HFFc6 (cell line): Measurements from ENCODE around the gene GALNT18. TPM values are rescaled to one million over a fixed set of nuclear protein-coding genes. Genes with fewer than 3 reads are reported as not detected.
"Not testable (repeated sequence)": the region's sequence is repeated elsewhere in the genome, so short reads cannot be mapped to it uniquely, and the experiment has no call there.

Experiments
- DNase-seq: peaks from one replicate; pipeline ENCODE4 v3.0.0-alpha.2; 2018
- H3K27ac Mint-ChIP-seq: 2 replicates; pipeline ENCODE4 v1.8.0; 2020; ENCODE audit warnings: mild to moderate bottlenecking, mixed read lengths
- H3K27me3 Mint-ChIP-seq: 2 replicates; pipeline ENCODE4 v1.8.0; 2021; ENCODE audit warnings: mild to moderate bottlenecking, moderate library complexity, mixed read lengths; ENCODE audit not compliant: insufficient read depth
- H3K36me3 Mint-ChIP-seq: 2 replicates; pipeline ENCODE4 v1.8.0; 2021; ENCODE audit warnings: low read depth, mixed read lengths
- H3K4me1 Mint-ChIP-seq: 2 replicates; pipeline ENCODE4 v1.8.0; 2020; ENCODE audit warnings: low read depth, mixed read lengths
- H3K4me3 Mint-ChIP-seq: 2 replicates; pipeline ENCODE4 v1.8.0; 2020; ENCODE audit warnings: mild to moderate bottlenecking, moderate library complexity, mixed read lengths
- H3K9me3 Mint-ChIP-seq: 2 replicates; pipeline ENCODE4 v1.8.0; 2020; ENCODE audit warnings: mild to moderate bottlenecking, mixed read lengths
- CTCF ChIP-seq: fragments of 200-600 bp; sonication (generic); IDR thresholded peaks from 2 replicates; pipeline ENCODE4 v1.5.0; 2021; ENCODE audit warnings: antibody characterized with exemption, mild to moderate bottlenecking
- total RNA-seq, 6 experiments: library from RNA; stranded (reverse); fragmentation: NEBNext Ultra II Directional; extraction: Animal tissue kit (Norgen Biotek cat#: 25700); gene quantifications; 2 replicates in 1 of 6; 3 replicates in 5 of 6; pipeline ENCODE4 v1.2.3, GENCODE V29; 2021

GALNT18 gene
- total RNA-seq, 6 experiments from 2014 or later: 2.7 to 13.7 (median 12.4) TPM

- H3K27me3 Mint-ChIP-seq: peaks cover 10% of the 10 kb centered on the region; the same call in 1 of the 2 replicates
- no peak for DNase-seq
- no peaks in the 10 kb centered on the region for H3K9me3 Mint-ChIP-seq
- no peak for TF ChIP-seq CTCF
- H3K36me3 Mint-ChIP-seq: peaks cover 9% of the 10 kb centered on the region; the same call in 1 of the 2 replicates
- H3K27ac Mint-ChIP-seq: peak overlapping the region; percentile 59; the same call in 1 of the 2 replicates
- H3K4me3 Mint-ChIP-seq: no peak overlapping the region
- peaks cover 61% of the 10 kb centered on the region for H3K4me1 Mint-ChIP-seq
These were observed 167.1 kb downstream of the GALNT18 start for GRCh38 chr11:11454671-11455223.

- peaks cover 72% of the 10 kb centered on the region for H3K4me1 Mint-ChIP-seq
- peaks cover 5% of the 10 kb centered on the region; the same call in 1 of the 2 replicates for H3K27me3 Mint-ChIP-seq
- peaks cover 15% of the 10 kb centered on the region for H3K36me3 Mint-ChIP-seq
- H3K4me3 Mint-ChIP-seq: peak overlapping the region; percentile 50; the same call in 1 of the 2 replicates
- DNase-seq: peak; percentile 20
- no peaks in the 10 kb centered on the region for H3K9me3 Mint-ChIP-seq
- peak; percentile 23 for TF ChIP-seq CTCF
- peak overlapping the region; percentile 77 for H3K27ac Mint-ChIP-seq
These were observed 170.3 kb downstream of the GALNT18 start for GRCh38 chr11:11451501-11452005.

GRCh38 chr11:11450744-11451362, 171.0 kb downstream of the GALNT18 start:
- Mint-ChIP-seq H3K27me3 (peaks cover 3% of the 10 kb centered on the region; the same call in 1 of the 2 replicates), H3K36me3 (peaks cover 15% of the 10 kb centered on the region), H3K9me3 (no peaks in the 10 kb centered on the region), H3K4me3 (no peak overlapping the region; the same call in 1 of the 2 replicates), H3K4me1 (peaks cover 72% of the 10 kb centered on the region), H3K27ac (peak overlapping the region; percentile 77)
- TF ChIP-seq CTCF: no peak
- DNase-seq: peak; percentile 84

- no peak for DNase-seq
- no peaks in the 10 kb centered on the region for H3K9me3 Mint-ChIP-seq
- H3K4me3 Mint-ChIP-seq: no peak overlapping the region
- peaks cover 2% of the 10 kb centered on the region; the same call in 1 of the 2 replicates for H3K27me3 Mint-ChIP-seq
- H3K4me1 Mint-ChIP-seq: peaks cover 68% of the 10 kb centered on the region
- H3K27ac Mint-ChIP-seq: peak overlapping the region; percentile 77
- no peak for TF ChIP-seq CTCF
- peaks cover 15% of the 10 kb centered on the region for H3K36me3 Mint-ChIP-seq
These were observed 172.5 kb downstream of the GALNT18 start for GRCh38 chr11:11449327-11449726.

GRCh38 chr11:11448626-11449025, 173.2 kb downstream of the GALNT18 start:
- no peak for DNase-seq
- Mint-ChIP-seq H3K4me1 (peaks cover 64% of the 10 kb centered on the region), H3K36me3 (peaks cover 12% of the 10 kb centered on the region), H3K9me3 (no peaks in the 10 kb centered on the region), H3K27ac (no peak overlapping the region), H3K4me3 (no peak overlapping the region), H3K27me3 (peaks cover 2% of the 10 kb centered on the region; the same call in 1 of the 2 replicates)
- TF ChIP-seq CTCF: no peak

- H3K27me3 Mint-ChIP-seq, H3K27ac Mint-ChIP-seq, H3K9me3 Mint-ChIP-seq, H3K4me3 Mint-ChIP-seq, DNase-seq, H3K36me3 Mint-ChIP-seq: not testable (repeated sequence)
- peaks cover 59% of the 10 kb centered on the region for H3K4me1 Mint-ChIP-seq
These were observed 174.2 kb downstream of the GALNT18 start for GRCh38 chr11:11447601-11448000.
